ENCODE results near the gene KIAA1671. TPM values are rescaled to one million over a fixed set of nuclear protein-coding genes. Genes with fewer than 3 reads are reported as not detected.

The KIAA1671 gene
- total RNA-seq, 2 experiments from 2014 or later, result 5.1 to 5.5 TPM

DNA sequence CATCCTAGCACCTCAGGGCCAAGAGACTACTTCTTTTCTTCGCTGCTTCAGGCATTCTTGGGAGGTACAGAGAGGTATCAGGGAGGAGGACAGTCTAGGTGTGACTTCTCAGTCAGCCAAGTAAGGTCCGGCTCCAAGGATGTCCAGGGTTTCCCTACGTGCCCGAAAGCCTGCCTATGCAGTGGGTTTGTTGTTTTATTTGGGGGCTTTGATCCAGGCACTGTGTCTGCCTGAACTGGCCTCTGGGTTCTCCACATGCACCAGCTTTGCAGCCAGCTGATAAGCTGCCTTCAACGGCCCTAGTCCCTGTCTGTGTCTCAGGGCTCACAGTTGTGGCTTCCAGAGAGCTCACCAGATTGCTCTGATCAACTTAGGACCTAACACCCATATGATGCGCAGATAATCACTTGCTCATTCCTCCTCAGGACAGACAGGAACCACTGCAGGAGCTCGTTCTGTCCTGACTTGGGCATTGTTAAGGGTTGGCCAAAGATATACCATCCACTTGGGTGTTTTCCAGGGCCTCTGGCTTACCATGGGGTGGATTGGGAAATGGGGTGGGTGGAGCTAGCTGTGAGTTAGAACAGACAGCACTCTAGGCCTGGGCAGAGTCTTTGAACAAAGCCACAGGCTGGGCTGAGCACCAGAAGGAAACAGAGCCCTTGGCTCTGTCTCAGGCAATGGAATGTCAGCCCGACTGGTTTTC is 201.6 kb downstream of the KIAA1671 start:
- Mint-ChIP-seq H3K27ac (no peak overlapping the region), H3K4me1 (ENCODE audit: low read depth) (no peaks in the 10 kb centered on the region), H3K4me3 (no peak overlapping the region), H3K9me3 (ENCODE audit: insufficient read depth) (no peaks in the 10 kb centered on the region), H3K27me3 (ENCODE audit: low read depth) (no peaks in the 10 kb centered on the region), H3K36me3 (ENCODE audit: low read depth) (no peaks in the 10 kb centered on the region)
- DNase-seq, result no peak
- CTCF ChIA-PET, result interaction anchor here (1.1 kb wide), 2 partner anchors 48 to 76 kb away, joined by 4 to 5 read pairs; no protein-coding TSS in a partner anchor
- no peak for ATAC-seq
- POLR2A ChIA-PET, result no interaction called here

DNA sequence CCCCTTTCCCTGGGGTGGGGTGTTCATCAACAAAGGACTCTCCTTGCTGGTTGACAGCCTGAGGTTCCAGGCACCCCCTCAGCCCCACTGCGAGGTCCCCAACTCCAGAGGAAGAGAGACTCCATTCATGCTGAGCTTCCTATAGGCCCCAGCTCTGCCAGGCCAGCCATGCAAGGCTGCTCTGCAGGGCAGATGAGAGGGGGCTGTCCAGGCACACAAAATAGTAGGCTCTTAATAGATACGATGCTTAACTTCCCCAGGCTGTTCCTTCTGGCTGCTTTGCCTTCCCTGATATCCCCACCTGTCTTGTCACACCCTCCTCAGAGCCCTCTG is 202.1 kb downstream of the KIAA1671 start:
- ATAC-seq (no peak), DNase-seq (no peak)
- CTCF ChIA-PET, result interaction anchor here (1.1 kb wide), 2 partner anchors 47 to 76 kb away, joined by 4 to 5 read pairs; no protein-coding TSS in a partner anchor
- H3K9me3 Mint-ChIP-seq (ENCODE audit: insufficient read depth), result no peaks in the 10 kb centered on the region
- H3K27ac Mint-ChIP-seq, result no peak overlapping the region
- no peaks in the 10 kb centered on the region for H3K36me3 Mint-ChIP-seq (ENCODE audit: low read depth)
- H3K4me3 Mint-ChIP-seq, result no peak overlapping the region
- H3K4me1 Mint-ChIP-seq (ENCODE audit: low read depth), result no peaks in the 10 kb centered on the region
- H3K27me3 Mint-ChIP-seq (ENCODE audit: low read depth), result no peaks in the 10 kb centered on the region
- POLR2A ChIA-PET, result no interaction called here

DNA sequence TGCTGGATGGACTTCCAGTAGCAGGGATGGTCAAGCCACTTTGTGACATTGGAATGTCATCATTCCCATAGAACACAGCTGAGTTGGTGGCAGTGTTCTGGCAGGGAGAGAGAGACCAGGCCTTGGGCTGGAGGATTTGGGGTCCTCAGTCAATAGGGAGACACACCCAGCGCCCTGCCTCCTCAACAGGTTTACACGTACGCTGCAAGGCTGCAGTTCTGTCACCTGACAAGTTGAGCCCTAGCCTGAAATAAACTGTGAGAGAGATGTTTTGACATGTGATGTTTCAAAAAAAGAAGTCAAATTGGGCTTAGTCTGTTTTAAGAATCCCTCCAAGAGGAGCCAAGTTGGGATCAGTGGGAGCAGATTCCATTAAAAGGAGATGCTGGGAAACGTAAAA is 204.2 kb downstream of the KIAA1671 start:
- ChIA-PET POLR2A (no interaction called here), CTCF (no interaction called here)
- no peak for ATAC-seq

DNA sequence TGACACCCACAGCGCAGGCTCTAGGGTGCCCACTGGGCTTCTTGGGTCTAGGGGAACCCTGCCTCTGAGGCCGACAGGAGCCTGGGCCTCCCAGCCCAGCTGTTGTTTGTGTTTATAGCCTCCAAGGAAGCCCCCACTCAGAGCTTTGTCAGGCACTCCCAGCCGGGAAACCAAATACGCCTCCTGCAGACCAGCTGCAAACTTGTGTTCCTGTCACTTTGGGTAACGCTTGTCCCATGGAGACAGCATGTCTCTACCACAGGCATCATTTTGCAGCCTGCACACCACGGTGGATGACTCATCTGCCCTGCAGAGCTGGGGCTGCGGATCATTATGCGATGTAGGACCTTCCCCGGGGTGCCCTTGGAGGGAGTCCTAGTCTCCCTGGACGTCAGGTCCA is 206.5 kb downstream of the KIAA1671 start:
- no peak overlapping the region for H3K4me3 Mint-ChIP-seq
- ChIA-PET CTCF (no interaction called here), POLR2A (no interaction called here)
- H3K36me3 Mint-ChIP-seq (ENCODE audit: low read depth), result no peaks in the 10 kb centered on the region
- H3K4me1 Mint-ChIP-seq (ENCODE audit: low read depth), result peaks cover 1% of the 10 kb centered on the region
- H3K9me3 Mint-ChIP-seq (ENCODE audit: insufficient read depth), result no peaks in the 10 kb centered on the region
- ATAC-seq (no peak), DNase-seq (no peak)
- H3K27ac Mint-ChIP-seq, result no peak overlapping the region
- H3K27me3 Mint-ChIP-seq (ENCODE audit: low read depth), result no peaks in the 10 kb centered on the region

More for the DNA sequence above, 204.2 kb downstream of the KIAA1671 start:
- DNase-seq, result no peak
- H3K36me3 Mint-ChIP-seq (ENCODE audit: low read depth), result no peaks in the 10 kb centered on the region
- no peaks in the 10 kb centered on the region for H3K9me3 Mint-ChIP-seq (ENCODE audit: insufficient read depth)
- no peaks in the 10 kb centered on the region for H3K4me1 Mint-ChIP-seq (ENCODE audit: low read depth)
- no peak overlapping the region for H3K27ac Mint-ChIP-seq
- no peaks in the 10 kb centered on the region for H3K27me3 Mint-ChIP-seq (ENCODE audit: low read depth)
- H3K4me3 Mint-ChIP-seq, result no peak overlapping the region

DNA sequence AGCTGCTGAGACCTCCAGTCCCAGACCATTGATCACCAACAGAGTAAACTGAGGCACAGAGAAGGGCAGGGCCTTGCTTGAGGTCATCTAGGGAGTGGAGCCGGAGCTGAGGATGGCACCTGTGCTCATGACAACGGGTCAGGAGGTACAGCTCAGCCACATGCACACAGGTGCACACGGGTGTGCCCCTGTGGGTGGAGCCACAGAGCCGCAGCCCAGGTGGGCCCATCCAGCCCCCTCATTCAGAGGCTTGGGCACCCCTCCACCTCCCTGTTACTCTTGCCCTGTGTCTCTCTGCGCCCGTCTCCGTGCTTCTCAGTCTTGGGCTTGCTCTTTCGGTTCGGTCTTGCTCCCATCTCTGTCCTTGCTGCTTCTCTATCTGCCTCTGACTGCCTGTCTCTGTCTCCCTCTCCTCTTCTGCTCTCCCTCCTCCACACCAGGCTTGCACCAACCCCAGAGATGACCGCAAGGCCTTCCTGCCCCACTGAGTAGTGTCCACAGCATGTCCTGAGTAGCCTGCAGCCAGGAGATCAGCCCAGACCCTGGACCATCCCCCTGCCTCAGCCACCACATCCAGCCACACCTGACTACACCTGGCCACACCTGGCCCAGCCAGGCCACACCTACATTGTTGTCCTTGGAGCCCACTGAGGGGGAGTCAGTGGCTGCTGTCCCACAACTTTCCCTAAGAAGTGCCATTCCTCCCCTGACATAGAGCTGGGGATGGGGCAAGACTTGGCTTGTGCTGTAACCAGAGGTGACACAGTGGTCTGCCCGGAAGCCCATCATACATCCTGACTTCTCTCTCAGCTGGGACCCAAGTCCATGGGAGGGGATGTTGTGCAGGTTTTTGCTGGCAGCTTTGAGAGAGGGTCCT is 207.8 kb downstream of the KIAA1671 start:
- Mint-ChIP-seq H3K36me3 (ENCODE audit: low read depth) (no peaks in the 10 kb centered on the region), H3K9me3 (ENCODE audit: insufficient read depth) (no peaks in the 10 kb centered on the region), H3K27ac (no peak overlapping the region), H3K27me3 (ENCODE audit: low read depth) (no peaks in the 10 kb centered on the region), H3K4me1 (ENCODE audit: low read depth) (peaks cover 4% of the 10 kb centered on the region), H3K4me3 (no peak overlapping the region)
- no peak for DNase-seq
- CTCF ChIA-PET, result no interaction called here
- POLR2A ChIA-PET, result interaction anchor here (1.1 kb wide), 1 partner anchor 16 kb away, joined by 3 read pairs; no protein-coding TSS in a partner anchor
- no peak for ATAC-seq

DNA sequence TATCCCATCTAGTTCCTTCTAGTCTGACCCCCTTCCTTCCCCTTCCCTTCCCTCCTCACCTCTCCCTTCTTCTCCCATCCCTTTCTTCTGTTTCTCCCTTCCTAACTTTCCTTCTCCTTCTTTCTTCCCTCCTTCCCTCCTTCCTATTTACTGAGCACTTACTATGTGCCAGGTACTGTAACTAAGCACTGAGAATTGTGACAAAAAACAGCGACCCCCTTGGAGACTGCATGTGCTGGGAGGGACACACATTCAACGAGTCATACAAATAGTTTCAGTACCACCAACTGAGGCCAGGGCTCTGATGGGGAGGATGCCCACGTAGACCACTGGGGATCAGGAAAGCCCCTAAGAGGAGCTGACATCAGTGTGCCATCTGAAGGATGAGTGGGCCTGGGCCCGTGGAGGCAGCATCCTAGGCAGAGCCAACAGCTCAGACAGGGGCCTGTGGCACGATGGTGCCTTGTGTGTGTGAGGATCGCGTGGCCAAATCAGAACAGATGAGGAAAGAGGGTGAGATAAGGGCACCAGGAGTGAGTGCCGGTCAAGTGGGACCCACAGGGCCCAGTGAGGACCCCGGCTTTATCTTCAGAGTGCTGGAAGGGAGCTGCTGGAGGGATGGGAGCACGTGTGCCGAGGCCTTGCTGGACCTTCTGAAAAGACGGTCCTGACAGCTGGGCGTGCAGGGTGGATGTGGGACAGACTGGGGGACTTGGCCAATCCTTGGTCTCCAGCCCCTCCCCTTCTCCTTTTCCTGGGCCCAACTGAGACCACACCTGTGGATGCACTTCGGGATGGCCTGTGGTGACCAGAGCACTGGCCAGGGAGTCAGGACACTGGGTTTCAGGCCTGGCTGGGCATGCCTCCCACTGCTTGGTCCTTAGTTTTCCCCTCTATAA is 208.8 kb downstream of the KIAA1671 start:
- Mint-ChIP-seq H3K9me3 (ENCODE audit: insufficient read depth) (no peaks in the 10 kb centered on the region), H3K36me3 (ENCODE audit: low read depth) (no peaks in the 10 kb centered on the region), H3K4me3 (no peak overlapping the region), H3K4me1 (ENCODE audit: low read depth) (peaks cover 4% of the 10 kb centered on the region), H3K27me3 (ENCODE audit: low read depth) (no peaks in the 10 kb centered on the region), H3K27ac (no peak overlapping the region)
- ChIA-PET CTCF (no interaction called here), POLR2A (no interaction called here)
- ATAC-seq, result no peak
- no peak for DNase-seq

DNA sequence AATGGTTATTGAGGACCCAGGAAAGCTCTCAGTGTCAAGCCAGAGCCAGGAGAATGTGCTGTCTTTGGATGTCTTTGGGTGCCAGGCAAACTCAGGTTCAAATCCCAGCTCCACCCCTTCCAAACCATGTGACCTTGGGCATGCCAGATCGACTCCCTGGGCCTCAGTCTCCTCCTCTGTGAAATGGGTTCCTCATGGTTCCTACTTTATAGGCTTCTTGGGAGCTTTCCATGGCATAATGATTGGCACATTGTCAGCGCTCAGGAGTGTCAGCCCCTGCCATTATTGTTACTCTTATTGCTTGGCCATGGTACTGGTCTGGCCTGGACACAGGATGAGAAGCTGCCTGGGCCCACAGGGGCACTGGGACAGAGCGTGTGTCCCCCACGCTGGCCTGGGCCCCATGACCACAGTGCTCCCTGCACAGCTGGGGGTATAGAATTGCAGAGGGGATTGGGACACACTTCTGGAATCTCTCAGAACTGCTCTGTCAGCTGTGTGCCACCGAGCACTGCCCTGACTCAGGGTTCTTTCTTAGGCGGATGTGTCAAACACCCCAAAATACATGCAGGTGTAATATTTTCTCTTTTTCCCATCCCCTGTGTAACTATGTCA is 209.5 kb downstream of the KIAA1671 start:
- Mint-ChIP-seq H3K27ac (no peak overlapping the region), H3K27me3 (ENCODE audit: low read depth) (no peaks in the 10 kb centered on the region), H3K4me1 (ENCODE audit: low read depth) (peaks cover 4% of the 10 kb centered on the region), H3K9me3 (ENCODE audit: insufficient read depth) (no peaks in the 10 kb centered on the region), H3K4me3 (no peak overlapping the region), H3K36me3 (ENCODE audit: low read depth) (no peaks in the 10 kb centered on the region)
- DNase-seq (no peak), ATAC-seq (no peak)
- ChIA-PET CTCF (no interaction called here), POLR2A (no interaction called here)

DNA sequence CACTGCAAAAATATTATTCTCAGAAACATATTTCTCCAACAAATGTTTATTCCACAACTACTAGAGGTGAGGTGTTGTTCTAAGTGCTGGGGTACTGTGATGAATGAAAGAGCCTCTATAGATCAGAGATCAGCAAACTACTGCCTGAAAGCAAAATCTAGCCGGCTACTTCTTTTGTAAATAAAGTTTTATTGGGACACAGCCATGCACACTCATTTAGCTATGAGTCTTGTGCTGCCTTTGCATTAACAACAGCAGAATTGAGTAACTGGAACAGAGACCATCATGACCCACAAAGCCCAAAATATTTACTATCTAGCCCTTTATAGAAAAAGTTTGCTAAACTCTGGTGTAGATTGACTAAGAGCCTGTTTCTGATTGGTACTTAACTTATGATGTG is 210.0 kb downstream of the KIAA1671 start:
- CTCF ChIA-PET, result no interaction called here
- Mint-ChIP-seq H3K9me3 (ENCODE audit: insufficient read depth) (no peaks in the 10 kb centered on the region), H3K27me3 (ENCODE audit: low read depth) (no peaks in the 10 kb centered on the region), H3K4me3 (no peak overlapping the region), H3K36me3 (ENCODE audit: low read depth) (no peaks in the 10 kb centered on the region), H3K27ac (no peak overlapping the region), H3K4me1 (ENCODE audit: low read depth) (peaks cover 4% of the 10 kb centered on the region)
- no peak for DNase-seq
- ATAC-seq, result no peak
- POLR2A ChIA-PET, result no interaction called here

DNA sequence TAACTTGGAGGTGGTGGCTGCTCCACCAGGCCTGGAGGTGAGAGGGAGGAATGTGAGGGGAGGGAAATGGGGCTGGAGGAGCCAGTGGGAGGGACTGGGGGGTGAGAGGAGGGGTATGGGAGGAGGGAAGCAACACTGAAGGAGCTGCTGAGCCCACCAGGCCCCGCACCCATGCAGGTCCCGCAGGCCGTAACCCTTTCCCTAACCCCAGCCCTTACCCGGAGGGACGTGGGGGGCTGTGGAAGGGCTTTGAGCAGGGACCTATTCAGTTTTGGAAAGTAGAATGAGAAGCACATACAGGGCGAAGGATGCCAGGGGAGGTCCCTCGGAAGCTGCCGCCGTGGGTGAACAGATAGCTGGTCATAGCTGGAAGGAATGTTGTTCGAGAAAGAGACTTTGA is 213.3 kb downstream of the KIAA1671 start:
- no peaks in the 10 kb centered on the region for H3K9me3 Mint-ChIP-seq (ENCODE audit: insufficient read depth)
- H3K4me3 Mint-ChIP-seq, result no peak overlapping the region
- CTCF ChIA-PET, result no interaction called here
- POLR2A ChIA-PET, result no interaction called here
- no peaks in the 10 kb centered on the region for H3K27me3 Mint-ChIP-seq (ENCODE audit: low read depth)
- H3K27ac Mint-ChIP-seq, result no peak overlapping the region
- ATAC-seq (no peak), DNase-seq (no peak)
- peaks cover 4% of the 10 kb centered on the region for H3K4me1 Mint-ChIP-seq (ENCODE audit: low read depth)
- no peaks in the 10 kb centered on the region for H3K36me3 Mint-ChIP-seq (ENCODE audit: low read depth)

DNA sequence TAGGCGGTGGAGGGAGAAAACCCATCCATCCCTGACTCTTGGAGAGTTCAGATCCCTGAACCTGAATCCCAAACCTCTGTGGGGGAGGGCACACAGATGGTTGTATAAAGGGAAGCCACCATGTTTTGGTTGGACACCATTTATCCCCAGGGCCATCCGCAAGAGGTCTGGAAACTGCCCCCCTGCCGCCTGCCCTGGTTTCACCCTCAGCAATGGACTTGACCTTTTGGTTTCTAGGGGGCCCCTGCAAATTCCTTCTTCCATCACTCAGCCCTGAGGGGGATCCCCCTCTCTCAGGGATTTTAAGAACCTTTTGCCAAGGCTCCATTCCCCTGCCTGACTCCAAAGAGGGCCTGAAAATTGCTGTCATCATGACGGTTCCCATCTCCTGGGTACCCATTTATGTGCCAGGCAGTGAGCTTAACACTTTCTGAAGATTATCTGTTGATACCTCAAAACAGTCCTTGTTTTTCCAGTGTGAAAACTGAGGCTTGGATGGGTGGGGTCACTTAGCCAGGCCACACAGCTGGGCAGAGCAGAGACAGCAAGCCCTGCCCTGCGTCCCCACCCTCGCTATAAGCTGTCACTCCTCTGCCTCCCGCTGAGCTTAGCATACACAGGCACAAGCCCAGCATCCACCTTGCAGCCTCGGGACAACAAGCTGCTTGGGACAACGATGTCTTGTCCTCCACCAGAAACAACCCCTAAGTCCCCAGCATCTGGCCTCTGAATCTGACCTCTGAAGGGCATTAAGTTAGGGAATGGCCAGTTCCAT is 213.9 kb downstream of the KIAA1671 start:
- H3K9me3 Mint-ChIP-seq (ENCODE audit: insufficient read depth), result no peaks in the 10 kb centered on the region
- DNase-seq (no peak), ATAC-seq (no peak)
- H3K4me3 Mint-ChIP-seq, result no peak overlapping the region
- H3K27ac Mint-ChIP-seq, result no peak overlapping the region
- no peaks in the 10 kb centered on the region for H3K27me3 Mint-ChIP-seq (ENCODE audit: low read depth)
- CTCF ChIA-PET, result no interaction called here
- POLR2A ChIA-PET, result no interaction called here
- H3K36me3 Mint-ChIP-seq (ENCODE audit: low read depth), result no peaks in the 10 kb centered on the region
- H3K4me1 Mint-ChIP-seq (ENCODE audit: low read depth), result peaks cover 4% of the 10 kb centered on the region

DNA sequence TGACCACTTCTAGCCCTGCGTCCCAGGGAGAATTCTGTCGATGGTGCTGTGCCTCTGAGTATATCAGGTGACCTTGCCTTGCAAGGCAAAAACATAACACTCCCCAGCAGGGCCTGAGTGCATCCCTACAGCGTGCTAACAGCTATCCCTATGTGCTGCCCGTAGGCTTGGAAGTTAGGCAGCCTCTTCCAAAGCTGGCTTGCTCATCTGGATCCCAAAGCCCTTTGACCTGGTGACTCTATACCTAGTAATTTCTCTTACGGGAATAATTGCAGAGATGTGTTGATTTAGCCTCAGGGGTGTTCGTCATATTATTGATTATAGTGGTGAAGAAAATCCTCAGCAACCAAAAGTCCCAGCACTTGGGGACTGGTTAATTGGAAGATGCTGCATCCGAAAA is 214.6 kb downstream of the KIAA1671 start:
- Mint-ChIP-seq H3K4me3 (no peak overlapping the region), H3K27ac (no peak overlapping the region), H3K27me3 (ENCODE audit: low read depth) (no peaks in the 10 kb centered on the region), H3K9me3 (ENCODE audit: insufficient read depth) (no peaks in the 10 kb centered on the region), H3K4me1 (ENCODE audit: low read depth) (peaks cover 4% of the 10 kb centered on the region), H3K36me3 (ENCODE audit: low read depth) (no peaks in the 10 kb centered on the region)
- DNase-seq, result no peak
- CTCF ChIA-PET, result no interaction called here
- no peak for ATAC-seq
- POLR2A ChIA-PET, result no interaction called here

Measured in activated CD8-positive, alpha-beta T cell treated with anti-CD3 and anti-CD28 coated beads, Interleukin-2, amount 10 ng/mL, durations not matched to agents 7 days and 5 days (primary cell).